HCT116 (cell line): ENCODE data around the gene MYL3. TPM values are rescaled to one million over a fixed set of nuclear protein-coding genes. Genes with fewer than 3 reads are reported as not detected.

ENCODE experiments used
- ATAC-seq: fragments of 200-7000 bp; cut with Tn5 transposase; 2 replicates; pipeline ENCODE4 v1.9.1; 2020; ENCODE audit warnings: mild to moderate bottlenecking, moderate library complexity
- BruUV-seq: library from RNA; stranded (reverse); fragments of 400-500 nt; replicated peaks from 2 replicates; lab custom pipeline; 2021; lab: Mats Ljungman, UMichigan
- CTCF ChIA-PET: fragments of 300-600 bp; sonication (Branson Sonifier 250); formaldehyde crosslinking; loops from one replicate; lab custom pipeline; 2021; ENCODE audit warnings: antibody characterized with exemption; lab: Charles Lee
- POLR2A ChIA-PET: fragments of 300-600, 350-600 bp; sonication (Branson Sonifier 250); formaldehyde crosslinking; loops from one replicate; lab custom pipeline; 2021; ENCODE audit warnings: antibody characterized with exemption; lab: Charles Lee
- RAD21 ChIA-PET, 2 experiments: fragments of 300-600 bp; sonication (Branson Sonifier 250); formaldehyde crosslinking; loops; one replicate each; lab custom pipeline; 2023; ENCODE audit warnings: low total read pairs in 2 of 2; ENCODE audit not compliant: uncharacterized antibody in 2 of 2, unreplicated experiment in 2 of 2, low non-redundant PET in 1 of 2; lab: Charles Lee
- DNase-seq: peaks from one replicate; pipeline ENCODE4 v3.0.0-alpha.2; 2010; ENCODE audit warnings: low read depth, low spot score
- H2AFZ ChIP-seq: fragments of 200-600 bp; shearing (Covaris generic), sonication (generic); 2 replicates; pipeline ENCODE4 v1.6.1; 2017; ENCODE audit warnings: low read depth, mixed run types, mixed read lengths, antibody characterized with exemption, low read length; ENCODE audit not compliant: poor library complexity, severe bottlenecking
- H3K27ac ChIP-seq: 2 replicates; pipeline ENCODE4 v1.5.1; 2012; ENCODE audit warnings: low read depth, low read length
- H3K27me3 ChIP-seq: fragments of 200-600 bp; sonication (generic); 2 replicates; pipeline ENCODE4 v1.6.1; 2016; ENCODE audit warnings: mixed run types, low read length, mixed read lengths; ENCODE audit not compliant: insufficient read depth
- H3K36me3 ChIP-seq, 2 experiments: fragments of 200-500 bp in 1 of 2; fragments of 200-600 bp in 1 of 2; sonication (Bioruptor generic) in 1 of 2; sonication (generic) in 1 of 2; 2 replicates each; pipeline versions ENCODE4 v1.5.1 to v1.6.1; 2014 to 2016; ENCODE audit warnings: low read length in 2 of 2, inconsistent platforms in 1 of 2, mixed read lengths in 1 of 2, mixed run types in 1 of 2; ENCODE audit not compliant: insufficient read depth in 2 of 2, control insufficient read depth in 1 of 2
- H3K4me1 ChIP-seq, 2 experiments: fragments of 200-600 bp in 1 of 2; sonication (generic) in 1 of 2; 2 replicates each; pipeline versions ENCODE4 v1.5.1 to v1.6.1; 2012 to 2017; ENCODE audit warnings: low read length in 2 of 2, inconsistent platforms in 1 of 2, mild to moderate bottlenecking in 1 of 2, mixed read lengths in 1 of 2, mixed run types in 1 of 2, moderate library complexity in 1 of 2; ENCODE audit not compliant: insufficient read depth in 2 of 2, control insufficient read depth in 1 of 2
- H3K4me2 ChIP-seq: fragments of 200-600 bp; sonication (generic); 2 replicates; pipeline ENCODE4 v1.6.1; 2017; ENCODE audit warnings: mixed run types, low read length, mixed read lengths
- H3K4me3 ChIP-seq, 2 experiments: fragments of 200-600 bp in 1 of 2; sonication (generic) in 1 of 2; replicated peaks in 1 of 2; 2 replicates each; pipeline ENCODE4 v1.5.1; 2011 to 2016; ENCODE audit warnings: low read length in 2 of 2, control low read depth in 1 of 2, low read depth in 1 of 2, mild to moderate bottlenecking in 1 of 2, mixed read lengths in 1 of 2, mixed run types in 1 of 2
- H3K79me2 ChIP-seq: fragments of 200-600 bp; sonication (generic); 2 replicates; pipeline ENCODE4 v1.6.1; 2017; ENCODE audit warnings: mild to moderate bottlenecking, mixed run types, low read length, moderate library complexity, mixed read lengths; ENCODE audit not compliant: insufficient read depth
- H3K9ac ChIP-seq: fragments of 200-600 bp; sonication (generic); 2 replicates; pipeline ENCODE4 v1.6.1; 2016; ENCODE audit warnings: low read length, mixed read lengths
- H3K9me2 ChIP-seq: fragments of 200-600 bp; sonication (generic), shearing (Covaris generic); 2 replicates; pipeline ENCODE4 v1.6.1; 2017; ENCODE audit warnings: mixed run types, mild to moderate bottlenecking, moderate library complexity; ENCODE audit not compliant: insufficient read depth
- H3K9me3 ChIP-seq, 2 experiments: fragments of 200-500 bp in 1 of 2; fragments of 200-600 bp in 1 of 2; sonication (Bioruptor generic) in 1 of 2; sonication (generic) in 1 of 2; 2 replicates each; pipeline ENCODE4 v1.6.1; 2014 to 2017; ENCODE audit warnings: low read length in 2 of 2, mixed read lengths in 2 of 2, inconsistent platforms in 1 of 2, low read depth in 1 of 2, mild to moderate bottlenecking in 1 of 2, mixed run types in 1 of 2, moderate library complexity in 1 of 2; ENCODE audit not compliant: control insufficient read depth in 1 of 2, insufficient read depth in 1 of 2
- H4K20me1 ChIP-seq: fragments of 200-600 bp; sonication (generic), shearing (Covaris generic); 2 replicates; pipeline ENCODE4 v1.6.1; 2017; ENCODE audit warnings: mixed run types, mild to moderate bottlenecking, moderate library complexity; ENCODE audit not compliant: insufficient read depth
- ATF3 ChIP-seq: IDR thresholded peaks from 2 replicates; pipeline ENCODE4 v1.6.1; 2012
- CTCF ChIP-seq, 3 experiments: fragments of 200-600 bp in 1 of 3; sonication (generic) in 1 of 3; IDR thresholded peaks in 2 of 3; conservative IDR thresholded peaks in 1 of 3; 2 replicates each; pipeline ENCODE4 v1.5.1; 2012 to 2017; ENCODE audit warnings: low read depth in 2 of 3, low read length in 2 of 3, antibody characterized with exemption in 1 of 3, borderline replicate concordance in 1 of 3, control low read depth in 1 of 3, mild to moderate bottlenecking in 1 of 3, mixed read lengths in 1 of 3, mixed run types in 1 of 3, moderate library complexity in 1 of 3; ENCODE audit not compliant: insufficient read depth in 1 of 3
- EZH2 ChIP-seq: fragments of 200-600 bp; sonication (generic); IDR thresholded peaks from 2 replicates; pipeline ENCODE4 v1.6.1; 2017; ENCODE audit warnings: antibody characterized with exemption, mixed run types
- SIN3A ChIP-seq: IDR thresholded peaks from 2 replicates; pipeline ENCODE4 v1.6.1; 2012; ENCODE audit warnings: low read depth
- SRF ChIP-seq: IDR thresholded peaks from 2 replicates; pipeline ENCODE4 v1.6.1; 2012; ENCODE audit warnings: low read depth
- TCF7L2 ChIP-seq: IDR thresholded peaks from 2 replicates; pipeline ENCODE4 v1.7.0; 2011; ENCODE audit warnings: borderline replicate concordance, inconsistent platforms; ENCODE audit not compliant: insufficient read depth, insufficient read length; ENCODE audit errors: extremely low read depth
- intact Hi-C: fragments of 100-400 bp; cut with micrococcal nuclease; formaldehyde crosslinking; loops from 2 replicates; pipeline ENCODE4 v1.10.0; 2022
- total RNA-seq: library from RNA; stranded (reverse); gene quantifications from one replicate; pipeline ENCODE4 v1.2.1, GENCODE V29; 2021; ENCODE audit not compliant: unreplicated experiment

Gene MYL3
- total RNA-seq, 1 experiment from 2014 or later, result not detected

GRCh38 chr3:46890132-46890531 lies 26.9 kb upstream of the MYL3 start:
- no TSS peak for BruUV-seq
- H3K27me3 ChIP-seq, result no peaks in the 10 kb centered on the region
- no peak overlapping the region for H3K4me2 ChIP-seq
- H3K79me2 ChIP-seq, result no peaks in the 10 kb centered on the region
- intact Hi-C loops, result no loop called here
- no peaks in the 10 kb centered on the region for H3K9me3 ChIP-seq
- H3K27ac ChIP-seq, result no peak overlapping the region
- no peaks in the 10 kb centered on the region for H3K36me3 ChIP-seq
- H2AFZ ChIP-seq, result no peak overlapping the region
- ChIA-PET RAD21 (interaction anchor here in 1 of 2 experiments (0.7 kb wide), 1 partner anchor 198 kb away, joined by 4 read pairs; no protein-coding TSS in a partner anchor), CTCF (no interaction called here), POLR2A (no interaction called here)
- no peak overlapping the region for H3K4me3 ChIP-seq
- DNase-seq (no peak), ATAC-seq (no peak)
- no peak for TF ChIP-seq SIN3A
- no peak for TF ChIP-seq SRF
- TF ChIP-seq ATF3, result no peak
- no peak for TF ChIP-seq CTCF (IDR thresholded peaks at IDR 0.05 in 2 of 3, conservative IDR thresholded peaks at IDR 0.05 in 1 of 3; ENCODE audit: borderline replicate concordance in 1 of 3, insufficient read depth in 1 of 3, low read depth in 2 of 3, low read length in 2 of 3)
- no peak for TF ChIP-seq TCF7L2
- TF ChIP-seq EZH2, result no peak
- H3K9me2 ChIP-seq, result no peaks in the 10 kb centered on the region
- no peak overlapping the region for H3K9ac ChIP-seq
- H4K20me1 ChIP-seq, result no peaks in the 10 kb centered on the region
- peaks cover 0 to 13% of the 10 kb centered on the region in 2 experiments; a peak in 2 of 4 replicates for H3K4me1 ChIP-seq
